ENCODE data around the gene IRF9. TPM values are rescaled to one million over a fixed set of nuclear protein-coding genes. Genes with fewer than 3 reads are reported as not detected.

IRF9 gene
- total and polyA plus RNA-seq, 7 donors = 46.2 to 115 (median 55.6) TPM

DNA sequence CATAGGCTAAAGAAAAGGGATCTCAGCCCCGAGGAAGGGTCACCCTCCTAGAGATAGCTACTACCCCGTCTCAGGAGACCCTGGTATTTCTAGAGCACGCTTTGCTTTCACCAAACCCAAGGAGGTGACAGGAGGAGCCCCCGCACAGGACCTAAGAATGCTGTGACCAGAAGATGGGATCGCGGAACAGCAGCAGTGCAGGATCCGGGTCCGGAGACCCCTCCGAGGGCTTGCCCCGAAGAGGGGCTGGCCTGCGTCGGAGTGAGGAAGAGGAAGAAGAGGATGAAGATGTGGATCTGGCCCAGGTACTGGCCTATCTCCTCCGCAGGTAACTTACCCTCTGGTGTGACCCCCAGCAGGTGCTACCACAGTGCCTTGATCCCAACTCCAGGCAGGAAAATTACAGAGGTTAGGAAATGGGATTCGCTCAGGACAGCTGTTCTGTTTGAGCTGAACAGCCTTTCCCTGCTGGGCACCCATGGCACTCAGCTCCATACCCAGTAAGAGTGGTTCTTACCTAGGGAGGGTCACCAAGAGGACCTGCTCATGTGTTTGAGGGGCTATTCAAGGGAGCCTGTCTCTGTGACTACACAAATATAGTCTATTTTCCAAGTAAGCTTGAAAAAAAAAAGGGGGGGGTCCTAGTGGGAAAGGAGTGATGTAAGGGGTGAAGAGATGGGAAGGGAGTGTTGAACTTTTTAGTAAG lies 45.5 kb upstream of the IRF9 start:
- 1 to 3% methylated on average over 14 of the region's 14 CpGs for WGBS, 2 donors
- no peaks in the 10 kb centered on the region for H3K27me3 ChIP-seq
- H3K9me3 ChIP-seq = no peaks in the 10 kb centered on the region
- TF ChIP-seq, protein P1, sequence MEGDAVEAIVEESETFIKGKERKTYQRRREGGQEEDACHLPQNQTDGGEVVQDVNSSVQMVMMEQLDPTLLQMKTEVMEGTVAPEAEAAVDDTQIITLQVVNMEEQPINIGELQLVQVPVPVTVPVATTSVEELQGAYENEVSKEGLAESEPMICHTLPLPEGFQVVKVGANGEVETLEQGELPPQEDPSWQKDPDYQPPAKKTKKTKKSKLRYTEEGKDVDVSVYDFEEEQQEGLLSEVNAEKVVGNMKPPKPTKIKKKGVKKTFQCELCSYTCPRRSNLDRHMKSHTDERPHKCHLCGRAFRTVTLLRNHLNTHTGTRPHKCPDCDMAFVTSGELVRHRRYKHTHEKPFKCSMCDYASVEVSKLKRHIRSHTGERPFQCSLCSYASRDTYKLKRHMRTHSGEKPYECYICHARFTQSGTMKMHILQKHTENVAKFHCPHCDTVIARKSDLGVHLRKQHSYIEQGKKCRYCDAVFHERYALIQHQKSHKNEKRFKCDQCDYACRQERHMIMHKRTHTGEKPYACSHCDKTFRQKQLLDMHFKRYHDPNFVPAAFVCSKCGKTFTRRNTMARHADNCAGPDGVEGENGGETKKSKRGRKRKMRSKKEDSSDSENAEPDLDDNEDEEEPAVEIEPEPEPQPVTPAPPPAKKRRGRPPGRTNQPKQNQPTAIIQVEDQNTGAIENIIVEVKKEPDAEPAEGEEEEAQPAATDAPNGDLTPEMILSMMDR (IDR thresholded peaks at IDR 0.05) = no peak
- TF ChIP-seq POLR2A (IDR thresholded peaks at IDR 0.05) (no peak), POLR2AphosphoS5 (IDR thresholded peaks at IDR 0.05) (no peak), EP300 (IDR thresholded peaks at IDR 0.05) (no peak)
- intact Hi-C loops (cut with DNase I) = loop anchor here (2.0 to 10.0 kb wide), 2 partner anchors 21 to 561 kb away; partner anchors contain the start of genes PSME1, THTPA and ZFHX2
- H3K27ac ChIP-seq = peak overlapping the region; percentile 95 to 99 (median 98)
- DNase-seq = no peak
- H3K4me3 ChIP-seq = peak overlapping the region; percentile 66 to 85 (median 74)
- peaks cover 9 to 38% (median 26%) of the 10 kb centered on the region in 4 donors for H3K36me3 ChIP-seq
- peaks cover 0 to 19% (median 18%) of the 10 kb centered on the region in 4 donors for H3K4me1 ChIP-seq

DNA sequence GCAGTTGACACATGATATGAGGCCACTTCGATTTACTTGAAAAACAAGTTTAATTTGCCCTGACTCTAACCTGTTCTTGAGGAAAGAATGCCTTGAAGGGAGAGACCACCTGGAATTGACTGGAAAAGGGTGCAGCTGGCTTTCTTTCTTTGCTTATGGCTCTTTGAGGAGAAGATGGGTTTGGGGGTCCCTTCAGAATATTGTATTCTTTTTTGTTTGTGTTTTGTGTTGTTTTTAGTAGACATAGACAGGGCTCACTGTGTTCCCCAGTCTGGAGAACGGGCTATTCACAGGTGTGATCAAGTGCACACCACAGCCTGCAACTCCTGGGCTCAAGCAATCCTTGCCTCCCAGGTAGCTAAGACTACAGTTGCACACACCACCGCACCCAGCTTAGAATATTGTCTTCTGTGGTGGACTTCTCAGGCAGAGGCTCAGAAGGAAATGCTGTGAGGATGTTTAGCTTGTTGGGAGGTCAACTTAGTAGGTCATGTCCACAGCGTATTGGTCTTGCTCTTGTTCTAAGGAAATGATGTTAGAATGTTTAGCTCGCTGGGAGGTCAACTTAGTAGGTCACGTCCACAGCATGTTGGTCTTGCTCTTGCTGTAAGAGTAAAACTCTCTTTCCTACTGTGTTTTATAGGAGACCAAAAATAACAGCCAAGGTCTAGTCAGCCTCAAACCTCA lies 44.8 kb upstream of the IRF9 start:
- H3K4me1 ChIP-seq = peaks cover 0 to 19% (median 18%) of the 10 kb centered on the region in 4 donors
- intact Hi-C loops (cut with DNase I) = loop anchor here (10.0 kb wide), 1 partner anchor 561 kb away; the partner anchor contains the start of genes THTPA and ZFHX2

DNA sequence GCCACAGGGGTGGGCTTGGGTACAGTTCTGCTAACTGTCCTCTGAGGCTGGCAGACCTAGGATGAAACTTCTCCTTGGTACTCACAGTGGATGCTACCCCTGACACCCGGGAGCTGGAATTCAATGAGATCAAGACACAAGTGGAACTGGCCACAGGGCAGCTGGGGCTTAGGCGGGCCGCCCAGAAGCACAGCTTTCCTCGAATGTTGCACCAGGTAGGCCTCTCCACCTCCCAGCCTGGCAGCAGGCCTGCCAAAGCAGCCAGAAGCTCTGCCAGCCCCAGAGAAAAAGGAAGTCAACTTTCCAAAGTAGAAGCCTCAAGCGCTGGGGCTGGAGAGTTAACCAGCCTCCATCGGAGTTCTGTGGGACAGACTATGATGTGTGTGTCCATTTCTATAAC lies 43.9 kb upstream of the IRF9 start:
- no peak overlapping the region for H3K4me3 ChIP-seq
- H3K27ac ChIP-seq = no peak overlapping the region
- TF ChIP-seq POLR2AphosphoS5 (IDR thresholded peaks at IDR 0.05) (no peak), EP300 (IDR thresholded peaks at IDR 0.05) (no peak), POLR2A (IDR thresholded peaks at IDR 0.05) (no peak)
- TF ChIP-seq, protein P1 (IDR thresholded peaks at IDR 0.05) = no peak
- H3K27me3 ChIP-seq = no peaks in the 10 kb centered on the region
- peaks cover 0 to 19% (median 18%) of the 10 kb centered on the region in 4 donors for H3K4me1 ChIP-seq
- intact Hi-C loops (cut with DNase I) = loop anchor here (10.0 kb wide), 1 partner anchor 562 kb away; the partner anchor contains the start of genes THTPA and ZFHX2
- H3K36me3 ChIP-seq = peaks cover 13 to 53% (median 39%) of the 10 kb centered on the region in 4 donors
- WGBS, 2 donors = 88 to 97% methylated on average over 6 of the region's 6 CpGs
- no peak for DNase-seq
- H3K9me3 ChIP-seq = no peaks in the 10 kb centered on the region

More for the DNA sequence above, 44.8 kb upstream of the IRF9 start:
- peaks cover 13 to 45% (median 33%) of the 10 kb centered on the region in 4 donors for H3K36me3 ChIP-seq
- peak overlapping the region in 2 of 4 donors; percentile 67 to 85 for H3K4me3 ChIP-seq
- TF ChIP-seq, protein P1 (IDR thresholded peaks at IDR 0.05) = no peak
- no peak for TF ChIP-seq POLR2A (IDR thresholded peaks at IDR 0.05)
- no peak for TF ChIP-seq POLR2AphosphoS5 (IDR thresholded peaks at IDR 0.05)
- no peak for TF ChIP-seq EP300 (IDR thresholded peaks at IDR 0.05)
- peak; percentile 21 for DNase-seq
- no peaks in the 10 kb centered on the region for H3K9me3 ChIP-seq
- no peak overlapping the region for H3K27ac ChIP-seq
- WGBS, 2 donors = 67 to 85% methylated on average over 6 of the region's 6 CpGs
- H3K27me3 ChIP-seq = no peaks in the 10 kb centered on the region

DNA sequence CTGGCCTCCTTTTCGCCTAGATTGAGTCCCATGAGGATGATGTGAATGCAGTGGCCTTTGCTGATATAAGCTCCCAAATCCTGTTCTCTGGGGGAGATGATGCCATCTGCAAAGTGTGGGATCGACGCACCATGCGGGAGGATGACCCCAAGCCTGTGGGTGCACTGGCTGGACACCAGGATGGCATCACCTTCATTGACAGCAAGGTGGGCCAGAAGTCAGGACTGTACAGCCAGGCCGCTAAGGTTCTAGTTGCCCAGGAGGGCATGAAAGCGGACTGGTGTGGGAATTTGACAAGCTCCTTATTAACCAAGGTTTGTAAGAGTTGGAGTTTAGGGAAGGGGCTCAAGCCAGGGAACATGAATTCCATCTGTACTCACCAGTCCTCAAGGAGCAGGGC lies 41.4 kb upstream of the IRF9 start:
- H3K27ac ChIP-seq = no peak overlapping the region
- intact Hi-C loops (cut with DNase I) = loop anchor here (10.0 kb wide), 1 partner anchor 565 kb away; the partner anchor contains the start of genes THTPA and ZFHX2
- H3K27me3 ChIP-seq = no peaks in the 10 kb centered on the region
- no peak for DNase-seq
- WGBS, 2 donors = 97% methylated on average over 6 of the region's 6 CpGs
- H3K4me1 ChIP-seq = peaks cover 0 to 14% (median 12%) of the 10 kb centered on the region in 4 donors
- H3K4me3 ChIP-seq = no peak overlapping the region
- no peaks in the 10 kb centered on the region for H3K9me3 ChIP-seq
- H3K36me3 ChIP-seq = peaks cover 24 to 77% (median 49%) of the 10 kb centered on the region in 4 donors
- TF ChIP-seq, protein P1 (IDR thresholded peaks at IDR 0.05) = no peak
- TF ChIP-seq EP300 (IDR thresholded peaks at IDR 0.05) = no peak
- TF ChIP-seq POLR2AphosphoS5 (IDR thresholded peaks at IDR 0.05) = no peak
- no peak for TF ChIP-seq POLR2A (IDR thresholded peaks at IDR 0.05)

Data from sigmoid colon (tissue), 7 donors.